Bronchial epithelial cell (primary cell): ENCODE results near the gene FOXC1. TPM values are rescaled to one million over a fixed set of nuclear protein-coding genes. Genes with fewer than 3 reads are reported as not detected.

Experiments
- DNase-seq: peaks from one replicate; pipeline ENCODE4 v3.0.0-alpha.2; 2010; ENCODE audit warnings: low read depth
- FAIRE-seq: peaks from 2 replicates; lab custom pipeline; 2011; peaks lifted over from hg19 to GRCh38; lab: Jason Lieb, UNC
- H3K27me3 ChIP-seq: 2 replicates; pipeline ENCODE4 v1.5.1; 2011; ENCODE audit warnings: low read length; ENCODE audit not compliant: control insufficient read depth, insufficient read depth
- H3K36me3 ChIP-seq: 2 replicates; pipeline ENCODE4 v1.5.1; 2011; ENCODE audit warnings: low read length; ENCODE audit not compliant: control insufficient read depth, insufficient read depth
- H3K4me3 ChIP-seq: 2 replicates; pipeline ENCODE4 v1.5.1; 2011; ENCODE audit warnings: mild to moderate bottlenecking, low read depth, low read length, control low read depth
- CTCF ChIP-seq: IDR thresholded peaks from 2 replicates; pipeline ENCODE4 v1.5.1; 2011; ENCODE audit warnings: mild to moderate bottlenecking, moderate library complexity, low read length, control low read depth, inconsistent platforms; ENCODE audit not compliant: insufficient read depth, severe bottlenecking
- total RNA-seq: library from RNA; depleted of rRNA; stranded (reverse); fragments of >200 nt; gene quantifications from 2 replicates; pipeline ENCODE4 v1.2.1, GENCODE V29; 2014

FOXC1 gene
- 3.5 and 3.7 TPM in 2 replicates for total RNA-seq

- no peak for TF ChIP-seq CTCF
- peak; percentile 82 for DNase-seq
- peaks cover 1% of the 10 kb centered on the region for H3K27me3 ChIP-seq
- no peak for FAIRE-seq
- H3K36me3 ChIP-seq, result no peaks in the 10 kb centered on the region
- peak within 1 kb of the TSS; percentile 56 for H3K4me3 ChIP-seq
Observed at GRCh38 chr6:1609648-1610496, at the start of gene FOXC1. TSS of gene FOXC1 (plus strand) at chr6:1609915. CDS start at chr6:1610446, 531 bp downstream.

DNA sequence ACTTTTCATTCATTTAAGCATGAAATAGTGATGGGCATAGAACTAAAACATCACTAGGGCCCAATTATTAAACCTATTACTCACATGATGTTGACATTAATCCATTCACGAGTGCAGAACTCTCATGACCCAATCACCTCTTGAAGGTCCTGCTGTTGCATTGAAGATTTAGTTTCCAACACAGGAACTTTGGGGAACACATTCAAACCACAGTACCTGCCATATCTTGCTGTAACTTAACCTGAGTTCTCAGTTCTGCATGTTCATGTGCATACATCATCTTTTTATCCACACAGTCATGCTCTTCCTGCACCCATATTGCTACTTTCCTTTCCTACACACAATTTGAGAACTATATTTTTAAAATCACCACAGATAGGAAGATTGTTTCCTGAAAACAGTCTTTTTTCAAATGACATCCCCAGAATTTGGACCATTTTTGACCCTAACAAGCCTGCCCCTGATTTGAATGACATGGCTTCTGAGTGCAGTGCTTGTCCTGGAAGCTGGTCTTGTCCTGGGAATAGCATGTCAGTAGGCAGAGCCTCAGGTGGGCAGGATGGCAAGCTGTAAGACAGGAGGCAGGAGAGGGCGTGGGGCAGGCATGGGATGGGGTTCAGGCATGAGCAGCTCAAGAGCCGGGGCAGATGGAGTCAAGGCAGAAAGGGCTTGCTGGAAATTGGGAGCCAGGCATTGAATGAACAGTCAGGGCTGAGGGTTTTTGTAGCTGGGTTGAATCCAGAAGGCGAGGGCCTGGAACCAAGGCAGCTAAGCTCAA is 49.2 kb upstream of the FOXC1 start:
- TF ChIP-seq CTCF, result no peak
- Histone ChIP-seq H3K36me3 (no peaks in the 10 kb centered on the region), H3K27me3 (no peaks in the 10 kb centered on the region), H3K4me3 (no peak overlapping the region)
- no peak for FAIRE-seq
- peak; percentile 88 for DNase-seq

- TF ChIP-seq CTCF, result no peak
- Histone ChIP-seq H3K27me3 (no peaks in the 10 kb centered on the region), H3K36me3 (no peaks in the 10 kb centered on the region), H3K4me3 (no peak overlapping the region)
- FAIRE-seq, result no peak
- DNase-seq, result no peak
Observed at GRCh38 chr6:1561355-1561754, 48.4 kb upstream of the FOXC1 start.

- H3K4me3 ChIP-seq, result no peak overlapping the region
- H3K27me3 ChIP-seq, result no peaks in the 10 kb centered on the region
- FAIRE-seq (no peak), DNase-seq (no peak)
- no peaks in the 10 kb centered on the region for H3K36me3 ChIP-seq
- TF ChIP-seq CTCF, result no peak
Observed at GRCh38 chr6:1562171-1562955, 47.4 kb upstream of the FOXC1 start.

DNA sequence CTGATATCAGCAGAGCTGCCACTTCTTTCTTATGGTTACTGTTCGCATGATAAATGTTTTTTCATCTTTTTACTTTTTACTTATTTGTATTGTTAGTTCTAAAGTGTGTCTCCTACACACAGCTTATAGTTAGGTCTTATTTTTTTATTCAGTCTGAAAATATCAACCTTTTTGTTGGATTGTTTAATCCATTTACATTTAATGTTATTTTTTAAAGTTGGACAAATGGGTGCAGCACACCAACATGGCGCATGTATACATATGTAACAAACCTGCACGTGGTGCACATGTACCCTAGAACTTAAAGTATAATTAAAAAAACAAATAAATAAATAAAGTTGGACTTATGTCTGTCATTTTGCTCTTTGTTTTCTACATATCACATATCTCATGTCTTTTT is 40.3 kb upstream of the FOXC1 start:
- no peak overlapping the region for H3K4me3 ChIP-seq
- FAIRE-seq (no peak), DNase-seq (no peak)
- no peaks in the 10 kb centered on the region for H3K27me3 ChIP-seq
- no peaks in the 10 kb centered on the region for H3K36me3 ChIP-seq
- no peak for TF ChIP-seq CTCF
